ENCODE data around the gene PSEN1.

PSEN1 gene

GRCh38 chr14:73136387-73137225 is at the start of gene PSEN1:
Gene PSEN1, plus strand, starts transcription at chr14:73136507. Its CDS starts 11,513 bp downstream, at chr14:73148020.
- peak; percentile 97 to 99 for DNase-seq (ENCODE audit: low read depth in 2 of 2, low spot score in 1 of 2)

GRCh38 chr14:73091044-73091443 is 45.3 kb upstream of the PSEN1 start:
- no peak for DNase-seq (ENCODE audit: low read depth in 2 of 2, low spot score in 1 of 2)

GRCh38 chr14:73097421-73097820 is 38.9 kb upstream of the PSEN1 start:
- no peak for DNase-seq (ENCODE audit: low read depth in 2 of 2, low spot score in 1 of 2)

- no peak for DNase-seq (ENCODE audit: low read depth in 2 of 2, low spot score in 1 of 2)
These were observed 36.0 kb upstream of the PSEN1 start for GRCh38 chr14:73100334-73100733.

GRCh38 chr14:73102806-73103497 is 33.4 kb upstream of the PSEN1 start:
- no peak for DNase-seq (ENCODE audit: low read depth in 2 of 2, low spot score in 1 of 2)

GRCh38 chr14:73105050-73105449 is 31.3 kb upstream of the PSEN1 start:
- no peak for DNase-seq (ENCODE audit: low read depth in 2 of 2, low spot score in 1 of 2)

- no peak for DNase-seq (ENCODE audit: low read depth in 2 of 2, low spot score in 1 of 2)
These were observed 30.6 kb upstream of the PSEN1 start for GRCh38 chr14:73105727-73106126.

- no peak for DNase-seq (ENCODE audit: low read depth in 2 of 2, low spot score in 1 of 2)
These were observed 20.1 kb upstream of the PSEN1 start for GRCh38 chr14:73116079-73116665.

GRCh38 chr14:73124180-73124894 is 12.0 kb upstream of the PSEN1 start:
- DNase-seq (ENCODE audit: low read depth in 2 of 2, low spot score in 1 of 2) = no peak

- no peak for DNase-seq (ENCODE audit: low read depth in 2 of 2, low spot score in 1 of 2)
These were observed 11.1 kb upstream of the PSEN1 start for GRCh38 chr14:73125169-73125588.

- no peak for DNase-seq (ENCODE audit: low read depth in 2 of 2, low spot score in 1 of 2)
These were observed 10.6 kb upstream of the PSEN1 start for GRCh38 chr14:73125746-73126145.

- no peak for DNase-seq (ENCODE audit: low read depth in 2 of 2, low spot score in 1 of 2)
These were observed 2.5 kb upstream of the PSEN1 start for GRCh38 chr14:73133795-73134194.

GRCh38 chr14:73136085-73136386 is 271 bp upstream of the PSEN1 start:
- DNase-seq (ENCODE audit: low read depth in 2 of 2, low spot score in 1 of 2) = no peak

GRCh38 chr14:73140811-73141323 is 4.6 kb downstream of the PSEN1 start:
- DNase-seq (ENCODE audit: low read depth in 2 of 2, low spot score in 1 of 2) = no peak

- no peak for DNase-seq (ENCODE audit: low read depth in 2 of 2, low spot score in 1 of 2)
These were observed 5.9 kb downstream of the PSEN1 start for GRCh38 chr14:73142216-73142615.

- no peak for DNase-seq (ENCODE audit: low read depth in 2 of 2, low spot score in 1 of 2)
These were observed 6.7 kb downstream of the PSEN1 start for GRCh38 chr14:73143003-73143402.

- DNase-seq (ENCODE audit: low read depth in 2 of 2, low spot score in 1 of 2) = no peak
These were observed 7.3 kb downstream of the PSEN1 start for GRCh38 chr14:73143617-73144016.

- DNase-seq (ENCODE audit: low read depth in 2 of 2, low spot score in 1 of 2) = no peak
These were observed 9.1 kb downstream of the PSEN1 start for GRCh38 chr14:73145371-73145770.

- DNase-seq (ENCODE audit: low read depth in 2 of 2, low spot score in 1 of 2) = no peak
These were observed 9.8 kb downstream of the PSEN1 start for GRCh38 chr14:73146111-73146510.

GRCh38 chr14:73149753-73150152 is 13.4 kb downstream of the PSEN1 start:
- DNase-seq (ENCODE audit: low read depth in 2 of 2, low spot score in 1 of 2) = no peak

GRCh38 chr14:73153272-73153671 is 17.0 kb downstream of the PSEN1 start:
- no peak for DNase-seq (ENCODE audit: low read depth in 2 of 2, low spot score in 1 of 2)

Measured in stimulated activated CD8-positive, alpha-beta memory T cell treated with anti-CD3 and anti-CD28 coated beads, Interleukin-4, amount 100 ng/mL, for 4 hours (primary cell).